K562 (cell line): ENCODE results near the gene DDX54. TPM values are rescaled to one million over a fixed set of nuclear protein-coding genes. Genes with fewer than 3 reads are reported as not detected.

Experiments used
- ARID2 ChIP-seq: fragments of 450-650 bp; IDR thresholded peaks from 2 replicates; pipeline ENCODE4 v1.6.1; 2017; ENCODE audit warnings: antibody characterized with exemption, mild to moderate bottlenecking
- ASH1L ChIP-seq: fragments of 450-650 bp; IDR thresholded peaks from 2 replicates; pipeline ENCODE4 v1.6.1; 2018; ENCODE audit warnings: borderline replicate concordance, mild to moderate bottlenecking, low read depth; ENCODE audit not compliant: partially characterized antibody
- CREB3L1 ChIP-seq: fragments of 450-650 bp; IDR thresholded peaks from 2 replicates; pipeline ENCODE4 v1.6.1; 2014; ENCODE audit warnings: low read depth, mild to moderate bottlenecking, moderate library complexity, borderline replicate concordance
- ETS2 ChIP-seq: IDR thresholded peaks from 2 replicates; pipeline ENCODE4 v1.6.1; 2016; ENCODE audit warnings: borderline replicate concordance, missing genetic modification characterization, mild to moderate bottlenecking, moderate library complexity, missing compliant biosample characterization; ENCODE audit not compliant: poor library complexity, severe bottlenecking
- EZH2 ChIP-seq: IDR thresholded peaks from 2 replicates; pipeline ENCODE4 v1.6.1; 2012; ENCODE audit warnings: low read depth, mild to moderate bottlenecking, inconsistent platforms, low read length, borderline replicate concordance
- MAFG ChIP-seq: fragments of 450-650 bp; conservative IDR thresholded peaks from 2 replicates; pipeline ENCODE4 v1.6.1; 2016; ENCODE audit warnings: missing genetic modification characterization, missing compliant biosample characterization
- THRA ChIP-seq: fragments of 450-650 bp; IDR thresholded peaks from 2 replicates; pipeline ENCODE4 v1.6.1; 2017; ENCODE audit warnings: mild to moderate bottlenecking, moderate library complexity
- ZC3H4 ChIP-seq: sonication (generic); formaldehyde crosslinking; IDR thresholded peaks from 2 replicates; pipeline ENCODE4 v1.9.0; 2021; ENCODE audit warnings: missing genetic modification reagents, borderline replicate concordance
- ZKSCAN8 ChIP-seq: fragments of 200-800 bp; sonication (Bioruptor generic); IDR thresholded peaks from 2 replicates; pipeline ENCODE4 v1.6.1; 2016; ENCODE audit warnings: missing genetic modification characterization, missing compliant biosample characterization
- ZNF347 ChIP-seq: fragments of 450-650 bp; formaldehyde crosslinking; IDR thresholded peaks from 2 replicates; pipeline ENCODE4 v1.4.0; 2020; ENCODE audit warnings: low read depth, mild to moderate bottlenecking, moderate library complexity
- ZNF507 ChIP-seq: conservative IDR thresholded peaks from 2 replicates; pipeline ENCODE4 v1.6.1; 2017; ENCODE audit warnings: missing genetic modification characterization, missing compliant biosample characterization
- polyA plus RNA-seq, 8 experiments: library from polyadenylated mRNA; depleted of rRNA in 4 of 8; stranded (reverse) in 5 of 8; unstranded in 3 of 8; fragments of >200 nt; fragmentation: Nextera tagmentation in 2 of 8; fragmentation: Illumina TruSeq in 1 of 8; extraction: Ambion mirVana in 2 of 8; extraction: Trizol in 1 of 8; gene quantifications; 2 replicates each; pipeline versions ENCODE4 v1.2.1 to v1.2.3, GENCODE V29; 2011 to 2014; ENCODE audit warnings: inconsistent platforms in 1 of 8, missing spikeins in 1 of 8
- total RNA-seq, 7 experiments: library from RNA; depleted of rRNA in 6 of 7; stranded (reverse); fragments of >200 nt in 6 of 7; fragmentation: Illumina TruSeq in 2 of 7; extraction: Trizol in 2 of 7; gene quantifications; 2 replicates each; pipeline versions ENCODE4 v1.2.1 to v1.2.3, GENCODE V29; 2011 to 2021; ENCODE audit warnings: low replicate concordance in 1 of 7
- TF ChIP-seq, protein P1 (sequence below): sonication (generic); formaldehyde crosslinking; IDR thresholded peaks from 2 replicates; pipeline ENCODE4 v1.8.0; 2022; ENCODE audit warnings: mild to moderate bottlenecking, low read depth, missing genetic modification reagents
- TF ChIP-seq, protein P2 (sequence below): sonication (generic); formaldehyde crosslinking; IDR thresholded peaks from 2 replicates; pipeline ENCODE4 v1.8.0; 2022; ENCODE audit warnings: missing genetic modification reagents, mild to moderate bottlenecking, borderline replicate concordance
- TF ChIP-seq, protein P3 (sequence below), 2 experiments: fragments of 450-650 bp in 1 of 2; sonication (generic) in 1 of 2; formaldehyde crosslinking in 1 of 2; IDR thresholded peaks in 1 of 2; conservative IDR thresholded peaks in 1 of 2; 2 replicates each; pipeline versions ENCODE4 v1.6.1 to v1.8.1; 2016 to 2023; ENCODE audit warnings: mild to moderate bottlenecking in 2 of 2, moderate library complexity in 2 of 2, inconsistent platforms in 1 of 2, missing genetic modification reagents in 1 of 2
- TF ChIP-seq, protein P4 (sequence below): fragments of 450-650 bp; formaldehyde crosslinking; IDR thresholded peaks from 2 replicates; pipeline ENCODE4 v1.4.0; 2020; ENCODE audit warnings: mild to moderate bottlenecking, moderate library complexity

Gene DDX54
- total and polyA plus RNA-seq, 9 of the 15 experiments (the other 6 are each of a cell fraction or from before 2014, with no cell fraction given), result 1.4 to 135 (median 51.4) TPM

GRCh38 chr12:113227686-113228391 lies 42.6 kb upstream of the DDX54 start (continued):
- TF ChIP-seq CREB3L1 (no peak), EZH2 (no peak), ETS2 (tag) (no peak), ASH1L (no peak), ZNF347 (CRISPR knock-in tag) (no peak), ZC3H4 (no peak), THRA (no peak), MAFG (tag) (no peak), ZKSCAN8 (CRISPR knock-in tag) (no peak), ZNF507 (tag) (no peak), ARID2 (no peak)
- TF ChIP-seq, protein P1, sequence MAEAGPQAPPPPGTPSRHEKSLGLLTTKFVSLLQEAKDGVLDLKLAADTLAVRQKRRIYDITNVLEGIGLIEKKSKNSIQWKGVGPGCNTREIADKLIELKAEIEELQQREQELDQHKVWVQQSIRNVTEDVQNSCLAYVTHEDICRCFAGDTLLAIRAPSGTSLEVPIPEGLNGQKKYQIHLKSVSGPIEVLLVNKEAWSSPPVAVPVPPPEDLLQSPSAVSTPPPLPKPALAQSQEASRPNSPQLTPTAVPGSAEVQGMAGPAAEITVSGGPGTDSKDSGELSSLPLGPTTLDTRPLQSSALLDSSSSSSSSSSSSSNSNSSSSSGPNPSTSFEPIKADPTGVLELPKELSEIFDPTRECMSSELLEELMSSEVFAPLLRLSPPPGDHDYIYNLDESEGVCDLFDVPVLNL (CRISPR knock-in tag), result no peak
- TF ChIP-seq, protein P2, sequence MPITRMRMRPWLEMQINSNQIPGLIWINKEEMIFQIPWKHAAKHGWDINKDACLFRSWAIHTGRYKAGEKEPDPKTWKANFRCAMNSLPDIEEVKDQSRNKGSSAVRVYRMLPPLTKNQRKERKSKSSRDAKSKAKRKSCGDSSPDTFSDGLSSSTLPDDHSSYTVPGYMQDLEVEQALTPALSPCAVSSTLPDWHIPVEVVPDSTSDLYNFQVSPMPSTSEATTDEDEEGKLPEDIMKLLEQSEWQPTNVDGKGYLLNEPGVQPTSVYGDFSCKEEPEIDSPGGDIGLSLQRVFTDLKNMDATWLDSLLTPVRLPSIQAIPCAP (CRISPR knock-in tag), result no peak
- TF ChIP-seq, protein P3, sequence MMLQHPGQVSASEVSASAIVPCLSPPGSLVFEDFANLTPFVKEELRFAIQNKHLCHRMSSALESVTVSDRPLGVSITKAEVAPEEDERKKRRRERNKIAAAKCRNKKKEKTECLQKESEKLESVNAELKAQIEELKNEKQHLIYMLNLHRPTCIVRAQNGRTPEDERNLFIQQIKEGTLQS (IDR thresholded peaks at IDR 0.05), result no peak
- TF ChIP-seq, protein P3 (CRISPR knock-in tag; conservative IDR thresholded peaks at IDR 0.05), result no peak
- TF ChIP-seq, protein P4, sequence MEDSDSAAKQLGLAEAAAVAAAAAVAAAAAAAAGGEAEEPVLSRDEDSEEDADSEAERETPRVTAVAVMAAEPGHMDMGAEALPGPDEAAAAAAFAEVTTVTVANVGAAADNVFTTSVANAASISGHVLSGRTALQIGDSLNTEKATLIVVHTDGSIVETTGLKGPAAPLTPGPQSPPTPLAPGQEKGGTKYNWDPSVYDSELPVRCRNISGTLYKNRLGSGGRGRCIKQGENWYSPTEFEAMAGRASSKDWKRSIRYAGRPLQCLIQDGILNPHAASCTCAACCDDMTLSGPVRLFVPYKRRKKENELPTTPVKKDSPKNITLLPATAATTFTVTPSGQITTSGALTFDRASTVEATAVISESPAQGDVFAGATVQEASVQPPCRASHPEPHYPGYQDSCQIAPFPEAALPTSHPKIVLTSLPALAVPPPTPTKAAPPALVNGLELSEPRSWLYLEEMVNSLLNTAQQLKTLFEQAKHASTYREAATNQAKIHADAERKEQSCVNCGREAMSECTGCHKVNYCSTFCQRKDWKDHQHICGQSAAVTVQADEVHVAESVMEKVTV, result no peak
